NCI-H2196 (cell line): ENCODE results near the gene CD79B.
A peak's percentile ranks its signal among the peaks of the same experiment; 100 is the strongest.
"Not testable (repeated sequence)": the region's sequence is repeated elsewhere in the genome, so short reads cannot be mapped to it uniquely, and the experiment has no call there.

Source experiments
- DNase-seq: peaks from one replicate; lab custom pipeline; 2025; ENCODE audit not compliant: unreplicated experiment; lab: John Stamatoyannopoulos, UW

Gene CD79B

GRCh38 chr17:63881935-63882601 lies 50.1 kb downstream of the CD79B start, which contains the start of gene GH2:
TSS of gene GH2 (minus strand) at chr17:63881944. CDS start at chr17:63881801, 143 bp downstream.
- peak; percentile 43 for DNase-seq

GRCh38 chr17:63881337-63881736 lies 50.8 kb downstream of the CD79B start:
- not testable (repeated sequence) for DNase-seq

- no peak for DNase-seq
These were observed 51.4 kb downstream of the CD79B start for GRCh38 chr17:63880706-63881105.
